NCI-H1092 treated with DMSO at 0.1 percent for 48 hours (cell line): ENCODE measurements around the gene PAPSS1.
"Not testable (repeated sequence)": the region's sequence is repeated elsewhere in the genome, so short reads cannot be mapped to it uniquely, and the experiment has no call there.

Experiments
- DNase-seq: peaks from one replicate; lab custom pipeline; 2025; lab: John Stamatoyannopoulos, UW

Gene PAPSS1

GRCh38 chr4:107719922-107720722 is at the start of gene PAPSS1:
TSS of gene PAPSS1 (minus strand) at chr4:107720234. CDS start at chr4:107720179, 55 bp downstream.
- peak; percentile 97 for DNase-seq

- DNase-seq = no peak
Observed at GRCh38 chr4:107760281-107760947, 40.4 kb upstream of the PAPSS1 start.

- peak; percentile 28 for DNase-seq
Observed at GRCh38 chr4:107757864-107758476, 37.9 kb upstream of the PAPSS1 start.

- no peak for DNase-seq
Observed at GRCh38 chr4:107757283-107757682, 37.2 kb upstream of the PAPSS1 start.

GRCh38 chr4:107755841-107756356 is 35.9 kb upstream of the PAPSS1 start:
- no peak for DNase-seq

GRCh38 chr4:107751670-107752069 is 31.6 kb upstream of the PAPSS1 start:
- DNase-seq = no peak

GRCh38 chr4:107747748-107748486 is 27.9 kb upstream of the PAPSS1 start:
- DNase-seq = peak; percentile 24

- no peak for DNase-seq
Observed at GRCh38 chr4:107746161-107746560, 26.1 kb upstream of the PAPSS1 start.

GRCh38 chr4:107744532-107744931 is 24.5 kb upstream of the PAPSS1 start:
- no peak for DNase-seq

- DNase-seq = no peak
Observed at GRCh38 chr4:107743532-107743931, 23.5 kb upstream of the PAPSS1 start.

- DNase-seq = no peak
Observed at GRCh38 chr4:107742791-107743190, 22.8 kb upstream of the PAPSS1 start.

GRCh38 chr4:107742196-107742595 is 22.2 kb upstream of the PAPSS1 start:
- no peak for DNase-seq

GRCh38 chr4:107740950-107741701 is 21.1 kb upstream of the PAPSS1 start:
- DNase-seq = no peak

GRCh38 chr4:107740381-107740780 is 20.3 kb upstream of the PAPSS1 start:
- DNase-seq = no peak

- DNase-seq = no peak
Observed at GRCh38 chr4:107737450-107737849, 17.4 kb upstream of the PAPSS1 start.

- peak; percentile 66 for DNase-seq
Observed at GRCh38 chr4:107736924-107737448, 17.0 kb upstream of the PAPSS1 start.

GRCh38 chr4:107736037-107736436 is 16.0 kb upstream of the PAPSS1 start:
- no peak for DNase-seq

- DNase-seq = no peak
Observed at GRCh38 chr4:107734120-107734519, 14.1 kb upstream of the PAPSS1 start.

GRCh38 chr4:107733431-107733925 is 13.4 kb upstream of the PAPSS1 start:
- no peak for DNase-seq

- DNase-seq = not testable (repeated sequence)
Observed at GRCh38 chr4:107729050-107729449, 9.0 kb upstream of the PAPSS1 start.
